Stomach smooth muscle (tissue), 2 donors: ENCODE data around the gene DIPK2A.
A peak's percentile ranks its signal among the peaks of the same experiment; 100 is the strongest.

Experiments
- H3K27ac ChIP-seq: one replicate; pipeline ENCODE4 v1.7.0; 2013; ENCODE audit warnings: mild to moderate bottlenecking, low read length, inconsistent platforms
- H3K27me3 ChIP-seq, 2 donors: one replicate each; pipeline ENCODE4 v1.7.0; 2013; ENCODE audit warnings: low read length in 2 of 2; ENCODE audit not compliant: insufficient read depth in 2 of 2, control insufficient read depth in 1 of 2
- H3K36me3 ChIP-seq, 2 donors: one replicate each; pipeline ENCODE4 v1.7.0; 2013; ENCODE audit warnings: low read length in 2 of 2; ENCODE audit not compliant: control insufficient read depth in 2 of 2, insufficient read depth in 2 of 2
- H3K4me1 ChIP-seq: one replicate; pipeline ENCODE4 v1.7.0; 2013; ENCODE audit warnings: low read length; ENCODE audit not compliant: control insufficient read depth, insufficient read depth
- H3K4me3 ChIP-seq, 2 donors: one replicate each; pipeline ENCODE4 v1.7.0; 2013; ENCODE audit warnings: low read length in 2 of 2
- H3K9ac ChIP-seq, 2 donors: one replicate each; pipeline ENCODE4 v1.7.0; 2013; ENCODE audit warnings: low read length in 2 of 2, mild to moderate bottlenecking in 1 of 2
- H3K9me3 ChIP-seq, 2 donors: one replicate each; pipeline ENCODE4 v1.7.0; 2013; ENCODE audit warnings: low read length in 2 of 2; ENCODE audit not compliant: control insufficient read depth in 2 of 2
- donor health status: healthy.
- donor health status: Pancreatic carcinoma.

The DIPK2A gene

DNA sequence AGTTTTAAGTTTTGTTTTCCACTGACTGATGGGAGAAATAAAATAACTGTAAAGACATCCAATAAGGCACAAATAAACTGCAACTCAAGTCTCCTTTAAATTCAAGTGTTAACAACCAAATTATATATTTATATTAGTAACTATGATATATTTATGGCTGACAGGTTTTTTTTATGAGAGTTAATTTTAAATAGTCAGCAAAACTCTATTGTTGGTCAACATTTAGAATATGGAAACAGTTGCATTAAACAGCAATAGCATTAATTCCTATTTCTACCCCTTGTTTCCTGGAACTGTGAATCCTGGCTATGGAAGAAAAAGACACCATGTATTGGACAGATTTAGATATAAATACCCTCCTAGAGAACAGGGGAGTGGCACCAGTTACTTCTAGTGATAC, 16.5 kb upstream of the DIPK2A start:
- H3K9me3 ChIP-seq, result peaks cover 0 to 2% of the 10 kb centered on the region in 2 donors
- H3K4me1 ChIP-seq, result no peaks in the 10 kb centered on the region
- H3K27ac ChIP-seq, result no peak overlapping the region
- H3K4me3 ChIP-seq, result no peak overlapping the region
- H3K9ac ChIP-seq, result no peak overlapping the region
- H3K27me3 ChIP-seq, result no peaks in the 10 kb centered on the region
- H3K36me3 ChIP-seq, result no peaks in the 10 kb centered on the region

DNA sequence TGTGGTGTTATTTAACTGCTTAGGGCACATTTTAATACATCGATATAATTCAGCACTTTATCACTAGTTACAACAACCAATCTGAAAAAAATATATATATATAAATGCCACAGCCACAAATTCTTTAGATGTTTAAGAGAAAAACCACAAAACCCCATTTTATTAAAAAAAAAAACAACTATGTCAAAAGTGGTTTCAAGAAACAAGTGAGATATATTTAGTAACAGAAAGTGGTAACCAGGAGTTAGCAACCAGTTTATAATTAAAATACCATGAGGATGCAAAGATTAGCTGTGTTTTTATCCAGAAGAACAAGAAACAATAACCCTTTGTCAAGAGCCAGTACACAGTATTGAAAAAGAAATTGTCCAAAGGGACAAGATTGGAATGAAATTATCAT, 14.8 kb upstream of the DIPK2A start:
- Histone ChIP-seq H3K9ac (no peak overlapping the region), H3K36me3 (no peaks in the 10 kb centered on the region), H3K9me3 (peaks cover 0 to 2% of the 10 kb centered on the region in 2 donors), H3K4me3 (no peak overlapping the region), H3K4me1 (no peaks in the 10 kb centered on the region), H3K27ac (no peak overlapping the region), H3K27me3 (no peaks in the 10 kb centered on the region)

DNA sequence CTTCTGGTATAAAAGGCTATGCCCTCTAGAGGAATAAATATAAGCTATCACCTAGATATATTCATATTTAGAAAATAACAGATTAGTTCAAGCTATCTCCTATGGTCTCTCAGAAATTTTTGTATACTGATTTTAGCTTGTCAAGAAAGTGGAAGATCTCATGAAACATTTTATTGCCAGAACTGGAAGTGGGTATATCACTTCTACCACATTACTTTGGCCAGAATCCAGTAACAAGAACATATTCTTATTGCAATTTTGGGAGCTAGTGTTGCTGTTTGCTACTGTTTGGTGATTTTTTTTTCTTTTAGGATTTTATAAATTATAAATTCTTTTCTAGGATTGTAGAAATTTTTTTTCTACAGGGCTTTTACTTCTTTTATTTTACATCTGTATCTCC, 14.2 kb upstream of the DIPK2A start:
- H3K9ac ChIP-seq, result no peak overlapping the region

DNA sequence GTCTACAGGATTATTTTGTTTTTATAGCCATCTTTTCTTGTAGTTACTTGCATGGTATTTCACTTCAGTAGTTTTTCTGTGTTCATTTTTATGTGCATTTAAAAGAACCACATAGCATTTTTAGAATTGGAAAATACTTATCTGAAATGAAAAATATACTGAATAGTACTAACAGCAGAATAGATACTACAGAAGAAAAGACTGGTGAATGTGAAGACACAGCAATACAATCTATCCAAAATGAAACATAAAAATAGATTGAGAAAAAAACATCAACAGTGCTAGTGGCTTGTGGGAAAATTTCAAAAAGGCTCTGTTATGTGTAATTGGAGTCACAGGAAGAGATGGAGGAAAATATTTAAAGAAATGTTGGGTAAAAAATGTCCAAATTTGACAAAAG, 12.7 kb upstream of the DIPK2A start:
- Histone ChIP-seq H3K27ac (no peak overlapping the region), H3K9me3 (peaks cover 0 to 6% of the 10 kb centered on the region in 2 donors), H3K4me1 (no peaks in the 10 kb centered on the region), H3K36me3 (no peaks in the 10 kb centered on the region), H3K9ac (no peak overlapping the region), H3K4me3 (no peak overlapping the region), H3K27me3 (no peaks in the 10 kb centered on the region)

More for the DNA sequence above, 14.2 kb upstream of the DIPK2A start:
- Histone ChIP-seq H3K27me3 (no peaks in the 10 kb centered on the region), H3K36me3 (no peaks in the 10 kb centered on the region), H3K9me3 (peaks cover 0 to 2% of the 10 kb centered on the region in 2 donors), H3K27ac (no peak overlapping the region), H3K4me3 (no peak overlapping the region), H3K4me1 (no peaks in the 10 kb centered on the region)

DNA sequence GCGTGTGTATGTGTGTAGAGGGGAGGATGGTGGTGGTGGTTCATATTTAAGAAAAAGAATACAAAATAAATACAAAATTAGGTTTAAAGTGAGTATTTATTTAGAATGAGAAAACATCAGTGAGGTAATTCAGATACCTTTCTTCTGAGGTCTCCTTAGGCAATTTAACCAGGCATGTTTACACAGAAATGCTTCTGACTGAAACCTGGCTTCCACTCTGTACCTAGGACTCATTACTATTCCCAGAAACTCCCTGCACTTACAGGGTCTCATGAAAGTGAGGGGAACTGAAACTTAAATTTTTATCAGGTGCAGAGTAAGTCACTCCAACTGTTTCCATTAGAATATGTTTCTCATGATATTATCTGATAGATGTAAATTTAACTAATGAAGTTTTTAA, 10.3 kb upstream of the DIPK2A start:
- H3K4me3 ChIP-seq, result no peak overlapping the region
- peaks cover 0 to 6% of the 10 kb centered on the region in 2 donors for H3K9me3 ChIP-seq
- no peak overlapping the region for H3K27ac ChIP-seq
- no peak overlapping the region for H3K9ac ChIP-seq
- H3K4me1 ChIP-seq, result no peaks in the 10 kb centered on the region
- no peaks in the 10 kb centered on the region for H3K27me3 ChIP-seq
- no peaks in the 10 kb centered on the region for H3K36me3 ChIP-seq

DNA sequence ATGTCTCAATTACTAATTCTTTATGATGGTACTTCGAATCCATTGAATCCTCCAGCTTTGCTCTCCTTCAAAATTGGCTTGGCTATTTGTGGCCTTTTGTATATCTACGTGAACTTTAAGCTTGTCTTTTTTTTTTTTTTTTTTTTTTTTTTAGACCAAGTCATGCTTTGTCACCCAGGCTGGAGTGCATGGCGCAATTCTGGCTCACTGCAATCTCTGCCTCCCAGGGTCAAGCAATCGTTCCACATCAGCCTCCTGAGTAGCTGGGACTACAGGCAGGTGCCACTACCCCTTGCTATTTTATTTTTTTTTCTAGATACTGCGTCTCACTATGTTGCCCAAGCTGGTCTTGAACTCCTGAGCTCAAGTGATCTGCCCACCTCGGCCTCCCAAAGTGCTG, 7.7 kb upstream of the DIPK2A start:
- H3K9ac ChIP-seq, result no peak overlapping the region
- no peak overlapping the region for H3K27ac ChIP-seq
- H3K27me3 ChIP-seq, result no peaks in the 10 kb centered on the region
- H3K4me3 ChIP-seq, result no peak overlapping the region
- H3K9me3 ChIP-seq, result peaks cover 0 to 5% of the 10 kb centered on the region in 2 donors
- H3K36me3 ChIP-seq, result no peaks in the 10 kb centered on the region
- H3K4me1 ChIP-seq, result no peaks in the 10 kb centered on the region

DNA sequence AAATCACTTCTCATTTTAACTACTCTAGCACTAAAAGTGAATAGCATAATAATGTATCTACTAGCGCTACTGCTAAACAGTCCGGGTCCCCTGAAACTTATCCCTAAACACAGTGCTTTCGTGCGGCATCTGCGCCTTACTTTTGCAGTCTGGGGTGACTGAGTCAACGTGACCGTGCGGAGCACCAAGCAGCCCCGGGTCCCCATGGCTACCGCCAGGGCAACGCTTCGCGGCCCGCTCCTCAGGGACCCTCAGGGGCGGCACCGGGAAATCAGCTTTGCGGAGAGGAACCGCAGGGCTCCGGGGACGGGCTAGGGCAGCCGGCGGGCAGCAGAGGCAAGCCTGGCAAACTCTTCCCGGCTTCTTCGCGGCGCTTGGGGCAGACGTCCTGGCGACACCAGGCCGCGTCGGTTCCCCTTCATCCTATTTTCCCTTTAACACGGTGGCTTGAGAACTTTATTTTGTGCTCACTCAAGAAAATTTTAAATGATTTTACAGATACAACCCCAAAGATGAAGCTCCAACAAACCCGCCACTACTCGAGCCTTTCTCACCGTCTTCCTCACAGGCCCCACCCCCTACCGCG, 757 bp upstream of the DIPK2A start:
- peak overlapping the region; percentile 85 to 93 for H3K9ac ChIP-seq
- peak overlapping the region; percentile 94 for H3K27ac ChIP-seq
- no peaks in the 10 kb centered on the region for H3K9me3 ChIP-seq
- H3K4me3 ChIP-seq, result peak overlapping the region; percentile 88 to 95
- H3K4me1 ChIP-seq, result peaks cover 2% of the 10 kb centered on the region
- H3K36me3 ChIP-seq, result no peaks in the 10 kb centered on the region
- no peaks in the 10 kb centered on the region for H3K27me3 ChIP-seq

DNA sequence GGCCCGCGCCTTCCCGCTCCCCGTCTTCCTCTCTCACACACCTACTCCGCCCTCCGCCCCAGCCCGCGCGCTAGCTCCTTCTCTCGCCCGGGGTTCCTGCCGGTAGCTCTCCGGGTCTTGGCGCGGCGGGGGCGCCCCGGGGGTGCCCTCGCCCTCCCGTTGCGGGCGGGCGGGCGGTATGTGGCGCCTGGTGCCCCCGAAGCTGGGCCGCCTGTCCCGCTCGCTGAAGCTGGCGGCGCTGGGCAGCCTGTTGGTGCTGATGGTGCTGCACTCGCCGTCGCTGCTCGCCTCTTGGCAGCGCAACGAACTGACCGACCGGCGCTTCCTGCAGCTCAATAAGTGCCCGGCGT, 507 bp downstream of the DIPK2A start:
- H3K27ac ChIP-seq, result peak overlapping the region; percentile 94
- H3K27me3 ChIP-seq, result no peaks in the 10 kb centered on the region
- H3K4me1 ChIP-seq, result peaks cover 2% of the 10 kb centered on the region
- no peaks in the 10 kb centered on the region for H3K36me3 ChIP-seq
- peak overlapping the region; percentile 85 to 93 for H3K9ac ChIP-seq
- peak overlapping the region; percentile 88 to 95 for H3K4me3 ChIP-seq
- H3K9me3 ChIP-seq, result no peaks in the 10 kb centered on the region

DNA sequence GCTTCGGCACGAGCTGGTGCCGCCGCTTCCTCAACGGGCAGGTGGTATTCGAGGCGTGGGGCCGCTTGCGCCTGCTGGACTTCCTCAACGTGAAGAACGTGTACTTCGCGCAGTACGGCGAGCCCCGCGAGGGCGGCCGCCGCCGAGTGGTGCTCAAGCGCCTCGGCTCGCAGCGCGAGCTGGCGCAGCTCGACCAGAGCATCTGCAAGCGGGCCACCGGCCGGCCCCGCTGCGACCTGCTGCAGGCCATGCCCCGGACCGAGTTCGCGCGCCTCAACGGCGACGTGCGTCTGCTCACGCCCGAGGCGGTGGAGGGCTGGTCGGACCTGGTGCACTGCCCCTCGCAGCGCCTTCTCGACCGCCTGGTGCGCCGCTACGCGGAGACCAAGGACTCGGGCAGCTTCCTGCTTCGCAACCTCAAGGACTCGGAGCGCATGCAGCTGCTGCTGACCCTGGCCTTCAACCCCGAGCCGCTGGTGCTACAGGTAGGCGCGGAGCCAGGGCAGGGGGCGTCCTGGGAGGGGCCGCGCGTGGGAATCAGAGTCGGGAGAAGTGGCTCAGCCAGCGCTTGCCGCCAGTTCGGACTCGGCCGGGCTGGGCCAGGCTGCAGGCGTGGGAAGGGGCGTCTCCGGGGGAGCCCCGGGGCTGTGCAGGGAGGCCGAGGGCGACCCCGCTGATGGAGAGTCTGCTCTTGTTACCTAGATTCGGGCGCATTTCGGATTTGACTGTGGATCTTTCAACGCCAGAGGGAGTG, 1.1 kb downstream of the DIPK2A start:
- peak overlapping the region; percentile 88 to 95 for H3K4me3 ChIP-seq
- no peaks in the 10 kb centered on the region for H3K27me3 ChIP-seq
- peak overlapping the region; percentile 85 to 93 for H3K9ac ChIP-seq
- H3K27ac ChIP-seq, result peak overlapping the region; percentile 94
- no peaks in the 10 kb centered on the region for H3K36me3 ChIP-seq
- peaks cover 2% of the 10 kb centered on the region for H3K4me1 ChIP-seq
- no peaks in the 10 kb centered on the region for H3K9me3 ChIP-seq

DNA sequence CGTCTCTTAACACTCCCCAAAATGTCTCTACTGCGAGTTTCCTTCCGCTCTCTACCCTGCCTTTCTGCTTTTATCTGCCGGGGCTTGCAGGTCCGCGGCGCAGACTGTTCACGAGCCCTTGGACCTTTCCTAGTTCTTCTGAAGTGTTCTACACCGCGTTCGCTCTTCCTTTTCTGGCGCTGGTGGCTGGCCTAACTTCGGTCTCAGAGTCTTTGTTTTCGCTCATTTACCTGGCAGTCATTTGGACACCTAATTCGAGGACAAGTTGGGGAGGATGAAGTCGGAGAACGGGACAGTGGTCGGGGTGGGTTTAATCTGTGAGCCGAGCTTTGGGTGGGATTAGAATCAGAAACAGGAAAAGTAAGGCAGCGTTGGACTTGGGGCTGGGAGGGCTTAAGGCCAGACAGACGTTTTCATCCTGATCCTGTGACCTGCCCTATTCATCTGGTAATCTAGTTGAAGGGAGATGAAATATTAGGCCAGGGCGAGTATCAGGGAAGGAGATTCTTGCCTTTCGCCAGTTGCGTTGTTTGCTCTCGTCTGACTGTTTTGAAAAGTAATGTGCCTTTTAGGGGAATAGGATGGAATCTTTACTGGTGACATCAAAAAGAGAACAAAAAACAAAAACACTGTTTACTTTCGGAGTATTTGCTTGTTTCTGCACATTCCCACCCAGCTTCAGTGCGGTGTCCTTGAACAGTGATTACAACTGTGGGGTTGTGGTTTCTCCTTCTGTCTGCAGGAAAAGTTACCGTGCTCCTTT, 1.8 kb downstream of the DIPK2A start:
- no peaks in the 10 kb centered on the region for H3K27me3 ChIP-seq
- H3K36me3 ChIP-seq, result no peaks in the 10 kb centered on the region
- H3K27ac ChIP-seq, result peak overlapping the region; percentile 94
- peak overlapping the region; percentile 85 to 93 for H3K9ac ChIP-seq
- peaks cover 2% of the 10 kb centered on the region for H3K4me1 ChIP-seq
- no peaks in the 10 kb centered on the region for H3K9me3 ChIP-seq
- peak overlapping the region; percentile 88 to 95 for H3K4me3 ChIP-seq
